NCI-H2029 (cell line): Measurements from ENCODE around the gene ZMPSTE24.

ENCODE experiments used
- DNase-seq: peaks from one replicate; lab custom pipeline; 2025; lab: John Stamatoyannopoulos, UW

ZMPSTE24 gene

DNA sequence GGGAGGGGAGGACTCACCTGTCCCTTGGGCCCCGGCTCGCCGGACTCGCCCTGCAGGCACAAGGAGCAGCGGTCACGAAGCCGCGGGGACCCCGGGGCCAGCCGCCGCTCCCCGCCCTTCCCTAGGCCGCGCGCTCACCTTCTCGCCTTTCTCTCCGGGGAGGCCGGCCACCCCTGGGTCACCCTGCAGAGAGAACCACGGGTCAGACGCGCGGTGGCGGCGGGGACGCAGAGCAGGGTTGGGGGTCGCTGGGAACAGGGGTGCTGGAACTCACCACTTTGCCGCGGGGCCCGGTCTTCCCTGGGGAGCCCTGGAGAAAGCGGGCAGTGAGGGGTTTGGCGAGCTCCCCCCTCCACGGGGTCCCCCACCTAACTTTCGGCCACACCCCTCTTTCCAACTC is 45.8 kb downstream of the ZMPSTE24 start:
- no peak for DNase-seq

DNA sequence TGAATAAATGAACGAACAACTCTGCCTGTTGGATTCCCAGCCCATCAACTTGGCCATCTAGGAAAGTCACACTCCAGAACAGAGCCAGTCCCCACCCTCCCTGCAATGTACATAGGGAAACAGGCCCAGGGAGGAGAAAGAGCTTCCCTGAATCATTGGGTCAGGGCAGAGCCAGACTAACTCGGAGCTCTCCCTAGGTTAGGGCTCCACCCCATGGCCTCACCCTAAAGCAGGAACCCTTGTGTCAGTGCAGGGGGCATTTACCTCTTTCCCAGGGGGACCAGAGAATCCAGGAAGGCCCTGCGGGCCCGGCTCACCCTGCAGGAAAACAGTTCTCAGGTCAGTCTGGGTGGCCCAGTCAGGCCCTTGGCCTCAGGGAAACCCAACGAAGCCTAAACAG is 47.4 kb downstream of the ZMPSTE24 start:
- no peak for DNase-seq

DNA sequence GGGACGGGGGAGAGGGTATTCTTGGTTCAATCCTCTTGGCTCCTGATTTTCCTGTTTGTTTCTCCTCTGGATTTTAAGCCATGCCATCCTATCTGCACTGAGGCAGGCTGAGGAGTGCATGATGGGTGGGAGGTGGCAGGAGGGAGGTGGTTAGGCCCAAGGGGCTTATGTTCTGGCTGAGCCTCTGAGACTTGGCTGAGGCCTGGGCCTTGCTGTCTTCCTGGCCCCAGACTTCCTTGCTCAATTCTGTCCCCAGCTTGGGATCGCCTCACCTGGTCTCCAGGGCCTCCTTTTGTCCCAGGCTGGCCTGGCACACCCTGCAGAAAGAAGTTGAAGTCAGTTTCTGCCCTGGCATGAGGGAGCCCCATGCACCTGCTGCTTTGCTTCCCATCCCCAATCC is 47.8 kb downstream of the ZMPSTE24 start:
- DNase-seq = no peak

DNA sequence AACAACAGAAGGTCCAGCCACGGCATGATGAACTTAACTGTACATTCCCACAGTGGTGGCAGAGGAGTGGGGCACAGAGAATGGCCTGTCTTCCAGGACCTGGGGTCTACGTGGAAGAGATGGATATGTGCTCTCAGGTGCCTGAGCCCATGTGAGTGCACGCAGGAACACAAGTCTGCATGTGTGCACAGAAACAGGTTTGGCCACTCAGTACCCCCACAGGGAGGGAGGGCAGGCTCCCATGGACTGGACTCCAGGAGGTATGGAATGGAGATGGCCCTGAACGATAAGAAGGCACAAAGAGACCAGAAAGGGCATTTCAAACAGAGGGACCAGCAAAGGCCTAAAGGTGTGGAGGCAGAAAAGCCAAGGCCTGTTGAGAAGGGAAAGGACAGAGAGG is 48.3 kb downstream of the ZMPSTE24 start:
- DNase-seq = no peak

DNA sequence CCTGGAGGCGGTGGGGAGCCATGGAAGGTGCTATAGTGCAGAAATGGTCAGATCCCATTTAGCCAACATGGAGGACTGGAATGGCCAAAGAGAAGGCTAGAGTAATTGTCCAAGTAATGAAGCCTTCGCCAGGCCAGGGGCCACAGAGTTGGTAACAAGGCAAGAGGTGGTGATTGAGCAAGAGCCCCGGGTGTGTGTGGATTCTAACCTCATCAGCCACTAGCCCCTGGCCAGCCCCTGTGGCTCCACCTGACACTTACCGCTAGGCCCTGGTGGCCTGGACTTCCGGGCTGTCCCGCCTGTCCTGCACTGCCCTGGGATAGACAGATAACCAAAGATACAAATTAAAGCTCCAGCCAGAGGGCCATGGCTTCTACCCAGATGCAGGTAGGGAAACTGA is 49.1 kb downstream of the ZMPSTE24 start:
- no peak for DNase-seq

DNA sequence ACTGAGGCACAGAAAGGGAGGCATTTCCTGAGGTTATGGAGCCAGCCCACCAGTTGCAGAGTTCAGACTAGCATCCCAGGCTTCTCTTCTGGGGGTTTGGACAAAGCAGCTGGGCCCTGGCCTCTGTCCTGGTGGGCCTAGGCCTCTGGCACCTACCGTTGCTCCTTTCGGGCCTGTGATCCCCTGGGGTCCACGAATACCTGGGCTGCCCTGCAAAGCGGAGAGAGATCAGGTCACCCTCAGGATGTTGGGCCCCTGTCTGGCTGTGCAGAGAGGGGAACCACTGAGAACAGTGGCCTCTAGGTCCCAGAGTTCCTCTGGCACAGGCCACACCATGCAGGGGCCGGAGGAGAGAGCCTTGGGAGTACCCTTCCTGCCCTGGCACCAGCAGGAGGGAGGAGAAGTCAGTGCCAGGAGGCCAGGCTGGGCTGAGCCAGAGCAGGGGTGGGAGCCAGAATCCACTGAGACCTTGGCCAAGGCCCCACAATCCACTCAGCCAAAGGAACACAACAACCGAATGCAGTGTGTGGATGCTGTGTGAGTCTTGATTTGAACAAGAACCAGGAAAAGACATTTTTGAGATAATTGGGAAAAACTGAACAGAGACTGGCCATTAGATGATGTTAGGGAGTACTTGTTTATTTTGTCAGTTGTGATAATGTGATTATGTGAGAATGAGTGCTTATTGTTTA is 50.1 kb downstream of the ZMPSTE24 start:
- no peak for DNase-seq

DNA sequence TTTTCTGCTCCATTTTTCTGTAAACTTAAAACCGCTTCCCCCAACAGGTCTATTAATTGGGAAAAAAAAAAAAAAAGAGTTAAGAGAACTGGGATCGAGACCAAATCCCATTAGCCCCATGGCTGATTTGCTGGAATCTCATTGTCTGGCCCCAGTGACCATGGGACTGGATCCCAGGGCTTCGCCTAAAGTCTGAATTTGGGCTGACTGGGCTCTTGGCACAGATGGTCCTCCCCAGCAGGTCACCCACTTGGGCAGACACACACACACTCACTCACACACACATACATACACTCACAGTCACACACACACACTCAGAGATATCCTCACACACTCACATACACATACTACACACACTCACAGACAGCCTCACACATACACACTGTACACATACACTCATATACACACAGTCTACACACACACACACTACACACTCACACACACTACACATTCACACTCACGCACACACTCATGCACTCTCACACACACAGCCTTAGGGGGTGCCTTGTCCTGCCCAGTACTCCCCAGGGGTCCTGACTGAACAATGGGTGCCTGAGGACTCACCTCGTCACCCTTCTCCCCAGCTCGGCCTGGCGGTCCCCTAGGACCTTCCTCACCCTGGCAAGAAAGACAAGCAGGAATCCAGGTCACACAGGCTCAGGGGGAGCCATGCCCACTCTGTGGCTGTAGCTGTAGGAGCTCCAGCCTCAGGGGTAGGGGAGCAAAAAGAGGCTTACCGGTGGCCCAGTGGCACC is 51.5 kb downstream of the ZMPSTE24 start:
- DNase-seq = no peak

DNA sequence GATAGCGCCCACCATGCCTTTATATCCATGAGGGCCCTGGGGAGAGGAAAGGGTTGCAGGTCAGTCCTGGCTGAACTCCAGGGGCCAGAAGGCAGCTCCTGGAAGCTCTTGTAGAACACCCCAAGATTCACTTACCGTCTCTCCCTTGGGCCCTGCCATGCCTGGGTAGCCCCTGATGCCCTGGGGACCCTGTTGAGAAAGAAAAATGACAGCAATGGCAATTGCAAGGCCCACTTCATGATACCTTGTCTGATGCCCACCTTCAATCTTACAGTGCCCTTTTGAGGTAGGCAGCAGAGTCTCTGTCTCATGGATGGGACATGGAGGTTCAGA is 52.1 kb downstream of the ZMPSTE24 start:
- DNase-seq = no peak

DNA sequence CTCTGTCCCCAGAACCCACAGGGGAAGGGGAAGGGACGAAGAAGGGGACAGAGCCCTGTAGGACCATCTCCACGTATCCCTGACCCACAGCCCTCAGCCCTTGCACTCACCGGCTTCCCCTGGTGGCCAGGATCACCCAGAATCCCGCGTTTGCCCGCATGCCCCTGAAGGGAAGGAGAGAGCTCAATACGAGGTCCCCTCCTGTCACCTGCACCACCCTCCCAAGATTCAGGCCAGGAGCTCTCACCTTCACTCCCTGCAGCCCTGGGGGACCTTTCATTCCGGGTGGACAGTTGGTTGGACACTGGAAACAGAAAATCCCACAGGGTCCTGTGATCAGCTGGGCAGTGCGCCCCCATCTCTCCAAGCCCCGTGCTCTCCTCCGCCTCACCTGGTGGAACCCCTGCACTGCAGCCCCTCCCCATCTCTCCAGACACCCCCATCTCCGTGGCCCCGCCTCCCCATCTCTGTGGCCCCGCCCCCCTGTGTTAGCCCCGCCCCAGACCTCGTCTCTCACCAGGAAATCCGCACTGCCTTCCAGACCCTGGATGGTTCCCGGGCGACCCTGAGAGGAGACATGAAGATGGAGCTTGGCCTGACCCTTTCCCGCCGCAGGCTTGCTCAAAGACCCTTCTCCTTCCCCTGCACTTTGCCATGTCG is 53.1 kb downstream of the ZMPSTE24 start:
- DNase-seq = no peak

DNA sequence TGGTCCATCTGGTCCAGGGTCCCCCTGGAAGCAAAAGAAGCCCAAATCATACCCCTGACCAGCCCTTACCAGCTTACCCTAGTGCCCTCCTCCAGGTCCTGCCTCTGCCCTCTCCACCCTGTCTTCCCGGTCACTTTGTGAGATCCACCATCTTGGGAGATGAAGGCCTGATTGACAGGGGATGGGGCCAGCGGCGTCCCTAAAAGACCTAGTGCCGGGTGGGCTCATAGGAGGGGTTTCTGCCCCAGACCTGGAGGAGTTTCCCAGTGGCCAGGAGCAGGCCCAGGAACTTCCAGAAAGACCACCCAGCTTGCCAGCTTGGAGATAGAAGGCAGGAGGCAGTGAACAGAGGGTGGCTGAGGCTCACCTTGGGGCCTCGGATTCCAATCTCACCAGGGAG is 53.7 kb downstream of the ZMPSTE24 start:
- no peak for DNase-seq

DNA sequence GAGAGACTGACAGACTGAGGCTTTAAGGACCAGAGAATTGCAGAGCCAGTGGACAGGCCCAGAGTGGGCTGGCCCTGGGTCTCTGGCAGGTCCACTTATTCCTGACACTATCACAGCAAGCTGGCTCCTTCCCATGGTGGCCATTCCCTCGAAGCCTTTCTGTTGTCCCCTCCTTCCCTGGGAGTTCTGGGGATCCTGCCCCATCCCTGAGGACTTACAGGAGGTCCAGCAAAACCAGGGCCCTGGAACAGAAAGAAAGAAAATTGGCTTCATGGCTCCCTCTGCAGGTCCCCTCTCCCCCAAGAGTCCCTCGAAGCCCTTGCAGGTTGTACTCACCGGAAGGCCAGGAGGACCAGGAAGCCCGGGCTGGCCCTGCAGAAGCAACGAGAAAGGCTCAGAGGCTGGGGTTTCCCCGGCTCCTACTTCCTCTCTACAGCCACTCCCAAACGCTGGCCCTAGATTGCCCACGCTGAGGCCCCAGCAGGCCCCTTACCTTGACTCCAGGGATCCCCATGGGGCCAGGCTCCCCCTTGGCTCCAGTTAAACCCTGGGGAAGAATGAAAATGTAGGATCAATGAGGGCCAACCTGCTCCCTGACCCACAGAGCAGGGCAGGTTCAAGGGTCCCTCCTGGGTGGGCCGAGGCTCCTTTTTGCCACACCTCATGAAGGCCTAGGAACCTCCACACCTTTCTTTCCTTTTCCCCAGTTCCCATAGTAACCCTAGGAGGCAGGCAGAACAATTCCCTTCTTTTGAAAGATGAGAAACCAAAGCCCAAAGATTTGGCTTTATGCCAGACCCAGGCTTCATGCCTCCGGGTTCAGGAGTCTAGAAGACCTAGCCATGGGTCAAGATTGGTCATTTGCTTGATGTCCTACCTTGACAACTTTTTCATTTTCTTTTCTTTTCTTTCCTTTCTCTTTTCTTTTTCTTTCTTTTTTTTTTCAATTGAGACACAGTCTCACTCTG is 54.5 kb downstream of the ZMPSTE24 start:
- peak; percentile 77 for DNase-seq

DNA sequence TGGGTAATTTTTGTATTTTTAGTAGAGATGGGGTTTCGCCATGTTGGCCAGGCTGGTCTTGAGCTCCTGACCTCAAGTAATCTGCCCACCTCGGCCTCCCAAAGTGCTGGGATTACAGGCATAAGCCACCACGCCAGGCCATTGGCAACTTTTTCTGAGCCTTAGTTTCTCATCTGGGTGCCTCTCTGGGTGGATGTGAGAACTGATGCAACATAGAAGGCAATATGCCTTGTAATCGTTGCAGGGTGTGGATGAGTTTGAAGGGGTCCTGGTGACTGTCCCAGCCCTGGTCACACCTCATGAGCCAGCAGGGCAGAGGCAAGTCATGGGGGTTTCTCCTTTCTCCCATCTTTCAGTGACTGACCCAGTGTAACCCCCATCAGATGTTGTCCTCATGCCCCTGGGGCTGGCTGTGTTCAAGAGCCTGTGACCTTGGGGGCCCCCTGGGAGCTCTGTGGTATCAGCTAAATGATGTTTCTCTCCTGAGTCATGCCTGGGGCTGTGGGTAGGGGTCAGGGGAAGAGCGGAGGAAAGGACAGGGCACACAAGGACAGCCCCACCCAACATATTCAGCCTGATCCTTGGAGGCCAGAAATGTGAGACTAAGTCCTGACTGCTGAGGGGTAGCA is 55.4 kb downstream of the ZMPSTE24 start:
- DNase-seq = no peak

DNA sequence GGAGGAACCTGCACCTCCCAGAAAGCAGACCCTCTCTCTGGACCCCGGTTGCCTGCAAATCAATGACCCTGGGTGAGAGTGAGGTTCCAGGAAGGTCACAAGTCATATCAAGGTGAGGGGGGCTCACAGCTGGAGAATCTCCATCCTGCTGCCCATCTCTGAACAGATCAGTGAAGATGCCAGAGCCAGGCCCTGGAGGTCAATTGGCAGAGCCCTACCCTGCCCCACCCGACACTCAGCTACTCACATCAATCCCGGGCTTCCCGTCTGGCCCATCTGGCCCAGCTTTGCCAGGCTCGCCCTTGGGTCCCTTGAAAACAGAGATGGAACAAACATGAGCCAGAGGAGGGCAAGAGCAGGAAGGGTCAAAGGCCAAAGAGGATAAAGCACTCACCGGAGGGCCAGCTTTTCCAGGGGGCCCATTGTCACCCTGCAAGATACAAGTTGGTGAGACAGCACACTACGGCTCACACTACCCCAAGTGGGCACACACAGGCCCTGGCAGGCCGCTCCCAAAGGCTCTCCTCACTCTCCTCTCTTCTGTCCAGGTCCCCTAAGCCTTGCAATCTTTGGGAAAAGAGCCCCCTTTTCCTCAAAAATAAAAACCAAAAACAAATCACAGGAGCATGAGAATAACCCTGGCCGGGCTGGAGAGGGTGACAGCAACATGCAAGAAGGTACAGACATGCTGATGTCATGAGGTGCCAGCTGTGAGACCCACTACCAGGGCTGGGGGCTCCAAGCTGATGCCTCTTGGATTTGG is 56.1 kb downstream of the ZMPSTE24 start:
- no peak for DNase-seq

DNA sequence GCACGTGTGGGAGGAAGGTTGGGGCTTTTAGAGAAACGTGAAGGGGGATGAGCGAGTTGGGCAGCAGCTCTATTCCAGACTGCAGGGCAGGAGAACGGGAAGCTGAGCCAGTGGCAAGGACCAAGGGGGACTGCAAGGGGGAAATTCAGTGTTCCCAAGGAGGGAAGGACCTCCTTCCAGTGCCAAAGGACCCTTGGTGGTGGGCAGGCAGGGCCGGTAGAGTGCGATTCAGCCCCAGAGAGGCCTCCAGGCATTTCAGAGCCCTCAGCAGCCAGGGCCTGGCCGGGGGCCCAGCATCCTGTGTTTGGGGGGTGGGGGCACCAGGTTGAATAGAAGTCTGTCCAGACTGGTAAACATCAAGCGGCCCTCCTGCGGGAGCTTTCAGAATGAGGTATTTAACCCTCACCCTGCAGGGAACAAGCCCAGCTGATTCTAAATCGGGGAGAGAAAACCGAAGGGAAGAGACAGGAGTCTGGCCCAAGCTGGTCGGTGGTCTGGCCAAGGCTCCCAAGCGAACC is 56.7 kb downstream of the ZMPSTE24 start:
- no peak for DNase-seq

DNA sequence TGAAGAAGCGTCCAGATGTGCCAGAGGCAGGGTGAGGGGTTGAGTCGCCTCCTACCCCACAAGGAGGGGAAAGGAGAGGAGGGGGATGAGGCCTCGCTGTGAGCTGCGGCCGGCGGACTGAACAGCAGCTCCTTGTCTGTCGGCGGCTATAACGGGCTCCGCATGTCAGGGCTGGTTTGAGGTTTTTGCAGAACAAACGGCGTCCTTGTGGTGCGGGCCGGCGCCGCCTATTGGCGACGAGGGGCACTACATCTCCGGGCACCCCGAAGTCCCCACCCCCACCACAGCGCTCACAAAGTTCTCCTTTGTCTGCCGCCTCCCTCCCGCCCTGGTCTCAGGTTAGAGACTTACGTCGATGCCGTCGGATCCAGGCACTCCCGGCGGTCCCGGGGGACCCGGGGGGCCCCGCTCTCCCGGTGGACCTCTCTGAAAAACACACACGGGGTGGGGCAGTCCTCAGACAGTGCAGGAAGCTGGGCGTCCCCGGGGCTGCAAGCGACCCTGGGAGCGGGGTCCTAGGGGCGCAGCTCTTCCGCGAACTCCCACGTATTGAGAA is 57.3 kb downstream of the ZMPSTE24 start:
- DNase-seq = peak; percentile 98

DNA sequence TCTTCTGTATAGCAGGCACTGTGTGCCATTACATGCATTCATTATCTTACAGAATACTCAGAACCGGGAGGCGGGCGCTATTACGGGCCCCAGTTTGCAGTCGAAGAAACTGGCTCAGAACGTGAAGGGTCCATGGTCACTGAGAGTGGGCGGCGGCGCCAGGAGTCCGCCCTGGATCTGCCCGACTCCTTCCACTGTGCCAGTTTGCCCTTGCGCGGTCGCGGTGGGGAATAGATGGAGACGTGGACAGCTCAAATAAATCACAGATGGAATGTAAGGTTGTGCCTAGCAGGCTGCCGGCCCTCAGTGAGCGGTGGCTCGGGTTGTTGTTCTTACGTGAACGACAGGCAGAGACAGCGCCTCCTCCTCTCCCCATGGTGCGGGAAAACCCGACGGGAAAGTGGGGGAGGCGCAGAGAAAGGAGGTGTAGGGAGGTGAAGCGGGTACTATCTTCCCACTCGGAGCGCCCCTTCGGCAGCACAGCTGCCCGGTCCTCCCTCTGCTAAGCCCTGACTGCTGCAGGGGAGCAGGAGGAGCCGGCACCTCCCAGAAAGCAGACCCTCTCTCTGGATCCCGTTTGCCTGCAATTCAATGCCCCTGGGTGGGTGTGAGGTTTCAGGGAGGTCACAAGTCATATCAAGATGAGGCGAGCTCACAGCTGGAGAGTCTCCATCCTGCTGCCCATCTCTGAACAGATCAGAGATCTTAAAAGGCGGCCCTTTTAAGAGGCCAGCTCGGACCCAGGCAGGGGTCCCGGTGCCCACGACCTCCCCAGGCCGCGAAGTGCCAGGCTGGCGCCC is 58.0 kb downstream of the ZMPSTE24 start:
- peak; percentile 65 for DNase-seq

DNA sequence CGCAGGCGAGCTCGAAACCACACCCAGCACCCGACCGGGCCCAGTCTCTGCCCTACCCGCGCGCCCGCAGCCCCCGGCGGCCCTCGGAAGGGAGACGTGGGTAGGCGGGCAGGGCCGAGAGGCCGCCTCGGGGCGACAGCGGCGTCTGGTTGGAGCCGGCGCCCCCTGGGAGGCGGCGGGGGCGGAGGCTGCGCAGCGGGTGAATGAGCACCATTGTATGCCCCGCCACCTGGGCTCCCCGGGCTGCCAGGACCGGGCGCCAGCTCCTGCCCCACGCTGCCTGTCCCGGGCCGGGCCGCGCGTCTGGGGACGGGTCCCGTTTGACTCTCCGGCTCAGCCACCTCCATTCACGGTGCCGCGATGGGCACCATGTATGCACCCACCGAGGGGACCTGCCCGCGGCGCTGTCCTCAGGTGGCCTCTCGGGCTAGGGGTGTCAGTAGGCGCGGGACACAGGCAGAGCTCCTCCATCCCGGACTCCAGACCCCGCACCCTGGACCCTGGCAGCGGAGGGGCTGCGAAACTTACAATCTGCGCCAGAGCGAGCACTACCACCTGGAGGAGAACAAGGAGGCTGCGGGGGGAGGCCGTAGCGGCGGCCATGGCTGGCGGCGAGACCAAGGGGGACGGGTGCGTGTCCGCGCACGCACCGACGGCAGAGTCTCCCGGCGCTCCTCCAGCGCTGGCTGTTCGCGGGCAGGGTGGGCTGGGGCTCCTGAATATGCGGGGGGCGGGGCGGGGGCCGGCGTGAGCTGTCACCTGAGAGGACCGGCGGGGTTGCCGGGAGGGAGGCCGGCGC is 58.8 kb downstream of the ZMPSTE24 start, which contains the start of gene COL9A2:
Gene COL9A2 (minus strand): TSS at position 692 of the 799 bp plus-strand sequence. CDS start 89 bp downstream, at position 603.
- DNase-seq = peak; percentile 62

DNA sequence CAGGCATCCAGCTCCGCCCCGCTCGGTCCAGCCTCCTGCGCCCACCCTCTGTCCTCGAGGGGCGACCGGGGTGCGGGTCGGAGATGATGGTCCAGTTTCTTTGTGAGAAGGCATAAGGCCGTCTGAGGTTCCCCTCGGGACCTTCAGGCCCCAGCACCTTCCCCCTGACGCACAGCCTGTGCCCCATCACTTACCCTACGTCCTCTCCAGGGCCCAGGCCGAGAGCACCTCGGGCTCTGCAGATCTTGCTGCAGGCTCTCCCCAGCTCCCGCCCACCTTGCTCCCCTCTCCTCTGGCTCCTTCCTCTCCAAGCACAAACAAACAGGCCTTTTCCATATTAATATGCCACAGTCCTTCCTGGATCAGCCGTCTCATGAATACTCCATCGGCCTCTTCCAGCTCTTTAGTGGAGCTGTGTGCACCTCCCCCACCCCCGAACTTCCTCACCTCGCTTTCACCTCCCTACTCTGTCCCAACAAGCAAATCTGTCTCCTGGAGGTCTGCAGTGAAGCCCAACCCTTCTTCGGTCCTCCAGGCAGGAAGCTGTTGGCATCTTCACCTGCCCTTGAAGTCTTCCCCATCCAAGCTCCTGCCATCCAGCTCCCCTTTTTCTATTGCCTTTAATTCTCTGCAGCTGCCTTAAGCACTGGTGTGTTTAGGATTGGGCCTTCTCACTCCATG is 59.5 kb downstream of the ZMPSTE24 start:
- DNase-seq = no peak
